ENCODE measurements around the gene GAS2L2.

- TF ChIP-seq POLR2A (IDR thresholded peaks at IDR 0.05; ENCODE audit: low read length) (no peak), GATA1 (IDR thresholded peaks at IDR 0.05; ENCODE audit: low read depth, low read length) (no peak)
Observed at GRCh38 chr17:35745749-35746320, 7.2 kb downstream of the GAS2L2 start.
